ENCODE data around the gene TEX29. TPM values are rescaled to one million over a fixed set of nuclear protein-coding genes. Genes with fewer than 3 reads are reported as not detected.

Gene TEX29
- total RNA-seq, 3 donors from 2014 or later: 0.64 TPM; not detected in 2

DNA sequence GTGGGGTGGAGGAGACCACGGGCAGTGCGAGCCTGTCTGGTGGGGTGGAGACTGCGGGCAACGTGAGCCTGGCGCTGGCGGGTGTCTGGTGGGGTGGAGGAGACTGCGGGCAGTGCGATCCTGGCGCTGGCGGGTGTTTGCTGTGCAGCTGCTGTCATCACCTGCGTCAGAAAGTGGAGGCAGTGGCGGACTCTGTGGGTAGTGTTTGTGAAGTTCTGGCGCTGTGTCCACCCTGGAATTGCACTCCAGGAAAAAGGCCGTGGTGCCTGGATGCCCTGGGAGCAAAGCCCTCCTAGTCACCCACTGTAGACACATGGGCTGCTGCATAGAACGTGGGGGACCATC lies 6.2 kb downstream of the TEX29 start:
- Histone ChIP-seq H3K27me3 (no peaks in the 10 kb centered on the region), H3K36me3 (no peaks in the 10 kb centered on the region), H3K4me1 (no peaks in the 10 kb centered on the region), H3K27ac (no peak overlapping the region), H3K4me3 (no peak overlapping the region), H3K9me3 (no peaks in the 10 kb centered on the region)
- DNase-seq (ENCODE audit: low spot score in 2 of 2): no peak
- TF ChIP-seq POLR2AphosphoS5 (IDR thresholded peaks at IDR 0.05): no peak
- TF ChIP-seq, protein P1, sequence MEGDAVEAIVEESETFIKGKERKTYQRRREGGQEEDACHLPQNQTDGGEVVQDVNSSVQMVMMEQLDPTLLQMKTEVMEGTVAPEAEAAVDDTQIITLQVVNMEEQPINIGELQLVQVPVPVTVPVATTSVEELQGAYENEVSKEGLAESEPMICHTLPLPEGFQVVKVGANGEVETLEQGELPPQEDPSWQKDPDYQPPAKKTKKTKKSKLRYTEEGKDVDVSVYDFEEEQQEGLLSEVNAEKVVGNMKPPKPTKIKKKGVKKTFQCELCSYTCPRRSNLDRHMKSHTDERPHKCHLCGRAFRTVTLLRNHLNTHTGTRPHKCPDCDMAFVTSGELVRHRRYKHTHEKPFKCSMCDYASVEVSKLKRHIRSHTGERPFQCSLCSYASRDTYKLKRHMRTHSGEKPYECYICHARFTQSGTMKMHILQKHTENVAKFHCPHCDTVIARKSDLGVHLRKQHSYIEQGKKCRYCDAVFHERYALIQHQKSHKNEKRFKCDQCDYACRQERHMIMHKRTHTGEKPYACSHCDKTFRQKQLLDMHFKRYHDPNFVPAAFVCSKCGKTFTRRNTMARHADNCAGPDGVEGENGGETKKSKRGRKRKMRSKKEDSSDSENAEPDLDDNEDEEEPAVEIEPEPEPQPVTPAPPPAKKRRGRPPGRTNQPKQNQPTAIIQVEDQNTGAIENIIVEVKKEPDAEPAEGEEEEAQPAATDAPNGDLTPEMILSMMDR (IDR thresholded peaks at IDR 0.05): no peak
- TF ChIP-seq POLR2A (IDR thresholded peaks at IDR 0.05): no peak
- intact Hi-C loops (cut with DNase I; ENCODE audit: low total_unique reads): no loop called here

DNA sequence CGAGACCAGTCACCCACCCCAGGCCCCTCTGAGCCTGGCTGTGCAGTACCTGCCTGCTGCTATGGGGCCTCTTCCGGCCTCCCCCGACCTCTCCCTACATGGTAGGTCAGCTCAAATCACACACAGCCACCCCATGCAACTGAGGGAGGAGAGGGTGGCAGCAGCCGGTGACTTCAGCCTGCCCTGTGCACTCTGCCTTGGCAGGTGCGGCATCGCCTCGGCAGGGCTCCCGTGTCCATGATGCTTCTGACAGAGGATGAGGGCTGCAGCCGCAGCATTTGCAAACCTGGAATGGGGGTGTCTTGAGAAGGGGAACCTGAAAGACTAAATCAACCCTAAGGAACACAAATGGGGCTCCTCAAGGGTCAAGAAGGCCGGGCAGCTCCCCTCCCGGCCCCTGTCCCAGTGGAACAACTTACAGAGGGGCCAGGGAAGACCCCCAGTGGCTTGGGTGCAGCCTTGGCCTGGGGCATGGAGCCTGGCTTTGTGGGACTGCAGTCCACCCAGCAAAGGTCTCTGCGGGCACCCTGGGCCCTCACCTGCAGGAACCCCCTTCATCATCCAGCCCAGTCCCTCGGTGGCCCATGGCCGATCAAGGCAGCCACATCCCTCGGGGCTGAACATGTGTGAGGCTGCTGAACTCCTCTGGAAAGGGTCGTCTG lies 6.7 kb downstream of the TEX29 start:
- Histone ChIP-seq H3K36me3 (no peaks in the 10 kb centered on the region), H3K27me3 (no peaks in the 10 kb centered on the region), H3K27ac (no peak overlapping the region), H3K9me3 (no peaks in the 10 kb centered on the region), H3K4me1 (no peaks in the 10 kb centered on the region), H3K4me3 (no peak overlapping the region)
- TF ChIP-seq POLR2AphosphoS5 (IDR thresholded peaks at IDR 0.05): no peak
- no peak for TF ChIP-seq POLR2A (IDR thresholded peaks at IDR 0.05)
- TF ChIP-seq, protein P1 (IDR thresholded peaks at IDR 0.05): no peak
- DNase-seq (ENCODE audit: low spot score in 2 of 2): no peak
- intact Hi-C loops (cut with DNase I; ENCODE audit: low total_unique reads): no loop called here

DNA sequence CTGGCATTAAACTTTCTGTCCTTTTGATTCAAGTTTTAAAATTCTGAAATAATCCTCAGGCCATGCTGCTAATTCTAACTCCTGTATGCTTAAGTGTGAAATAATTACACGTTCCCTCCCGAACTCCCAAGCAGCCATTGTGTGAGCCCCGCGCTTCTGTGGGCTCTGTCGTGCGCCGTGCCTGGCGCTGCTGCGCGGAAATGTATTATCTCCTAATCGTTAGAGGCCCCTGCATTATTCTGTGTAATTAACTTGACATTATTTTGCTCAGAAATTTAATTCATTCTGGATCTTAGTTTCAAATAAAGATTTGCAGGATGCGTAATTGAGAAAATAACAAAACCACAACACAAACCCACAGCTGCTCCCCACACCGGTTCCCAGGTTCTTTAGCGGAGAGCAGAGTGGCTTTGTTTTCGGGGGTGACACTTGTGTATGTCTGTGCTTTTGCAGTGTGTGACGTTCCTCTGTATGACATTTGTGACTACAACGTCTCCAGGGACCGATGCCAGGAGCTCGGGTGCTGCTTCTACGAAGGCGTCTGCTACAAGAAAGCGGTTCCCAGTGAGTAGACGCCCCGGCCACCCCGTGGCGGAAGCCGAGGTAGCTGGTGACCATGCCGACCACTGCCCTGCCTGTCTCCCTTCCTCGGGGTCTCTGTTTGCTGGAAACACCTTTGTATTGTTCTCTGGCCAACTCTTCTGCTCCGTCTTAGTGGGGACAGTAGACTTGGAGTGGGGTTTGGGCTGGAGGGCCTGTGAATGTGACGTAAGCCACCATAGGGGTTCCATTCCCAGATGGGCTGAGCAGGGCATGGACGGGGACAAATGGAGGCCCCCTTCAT lies 7.5 kb downstream of the TEX29 start:
- Histone ChIP-seq H3K4me1 (no peaks in the 10 kb centered on the region), H3K27ac (no peak overlapping the region), H3K9me3 (no peaks in the 10 kb centered on the region), H3K27me3 (no peaks in the 10 kb centered on the region), H3K4me3 (no peak overlapping the region), H3K36me3 (no peaks in the 10 kb centered on the region)
- intact Hi-C loops (cut with DNase I; ENCODE audit: low total_unique reads): no loop called here
- TF ChIP-seq, protein P1 (IDR thresholded peaks at IDR 0.05): no peak
- TF ChIP-seq POLR2A (IDR thresholded peaks at IDR 0.05) (no peak), POLR2AphosphoS5 (IDR thresholded peaks at IDR 0.05) (no peak)
- no peak for DNase-seq (ENCODE audit: low spot score in 2 of 2)

DNA sequence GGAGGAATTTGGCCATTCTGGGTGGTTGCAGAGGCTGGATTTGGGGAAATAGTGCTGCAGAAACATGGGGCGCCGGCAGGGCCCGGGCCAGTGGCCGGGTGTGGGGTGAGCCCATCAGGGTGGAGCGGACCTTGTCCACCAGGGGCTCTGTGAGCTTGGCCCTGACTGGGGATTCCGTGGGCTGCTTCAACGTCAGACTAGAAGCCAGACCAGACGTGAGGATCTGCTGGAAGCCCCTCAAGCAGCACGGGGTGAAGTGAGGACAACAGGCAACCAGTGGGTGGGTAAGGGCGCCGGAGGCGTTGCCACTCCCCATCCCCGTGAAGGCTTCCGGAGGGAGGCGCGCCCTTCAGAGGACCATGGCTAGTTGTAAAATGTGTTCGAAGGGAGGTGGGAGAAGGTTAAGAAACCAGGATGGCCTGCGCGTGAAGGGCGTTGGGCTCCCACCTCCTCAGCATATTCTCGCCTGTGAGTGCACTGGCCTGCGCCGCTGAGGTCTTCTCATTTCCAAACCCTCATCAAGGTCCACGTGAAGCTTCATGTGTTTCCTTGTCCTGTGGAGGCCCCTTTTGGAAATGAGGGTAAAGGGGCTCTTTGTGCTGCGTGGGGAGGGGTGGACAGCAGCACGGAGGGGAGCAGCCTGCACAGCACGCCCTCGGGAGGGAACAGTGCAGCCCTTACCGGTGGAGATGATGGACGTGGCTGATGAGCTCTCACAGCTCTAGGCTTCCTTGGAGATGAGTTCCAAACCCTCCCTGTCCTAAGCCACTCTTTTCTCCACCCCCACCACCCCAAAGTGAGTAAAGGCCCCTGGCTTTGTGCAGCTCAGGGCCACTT lies 8.3 kb downstream of the TEX29 start:
- intact Hi-C loops (cut with DNase I; ENCODE audit: low total_unique reads): no loop called here
- no peak overlapping the region for H3K4me3 ChIP-seq
- no peaks in the 10 kb centered on the region for H3K27me3 ChIP-seq
- TF ChIP-seq POLR2A (IDR thresholded peaks at IDR 0.05) (no peak), POLR2AphosphoS5 (IDR thresholded peaks at IDR 0.05) (no peak)
- TF ChIP-seq, protein P1 (IDR thresholded peaks at IDR 0.05): no peak
- no peak overlapping the region for H3K27ac ChIP-seq
- no peak for DNase-seq (ENCODE audit: low spot score in 2 of 2)
- H3K9me3 ChIP-seq: no peaks in the 10 kb centered on the region
- no peaks in the 10 kb centered on the region for H3K36me3 ChIP-seq
- H3K4me1 ChIP-seq: no peaks in the 10 kb centered on the region
